Mucosa of stomach (tissue), 1 donor: Measurements from ENCODE around the gene ARPC4.

ENCODE experiments used
- H3K27me3 ChIP-seq: one replicate; pipeline ENCODE4 v1.7.0; 2013; ENCODE audit warnings: mild to moderate bottlenecking, low read length; ENCODE audit not compliant: control insufficient read depth, insufficient read depth
- H3K36me3 ChIP-seq: one replicate; pipeline ENCODE4 v1.7.0; 2013; ENCODE audit warnings: low read length; ENCODE audit not compliant: control insufficient read depth, insufficient read depth
- H3K4me1 ChIP-seq: one replicate; pipeline ENCODE4 v1.7.0; 2013; ENCODE audit warnings: mild to moderate bottlenecking, low read length; ENCODE audit not compliant: control insufficient read depth, insufficient read depth
- H3K4me3 ChIP-seq: one replicate; pipeline ENCODE4 v1.7.0; 2013; ENCODE audit warnings: low read length
- H3K9ac ChIP-seq: one replicate; pipeline ENCODE4 v1.7.0; 2013; ENCODE audit warnings: mild to moderate bottlenecking, low read length, moderate library complexity
- H3K9me3 ChIP-seq: one replicate; pipeline ENCODE4 v1.7.0; 2013; ENCODE audit warnings: mild to moderate bottlenecking, low read length, moderate library complexity; ENCODE audit not compliant: control insufficient read depth
- donor health status: Pancreatic carcinoma.

Gene ARPC4

GRCh38 chr3:9812870-9813483 is 20.1 kb downstream of the ARPC4 start:
- Histone ChIP-seq H3K4me1 (peaks cover 22% of the 10 kb centered on the region), H3K27me3 (no peaks in the 10 kb centered on the region), H3K36me3 (no peaks in the 10 kb centered on the region), H3K9ac (no peak overlapping the region), H3K9me3 (no peaks in the 10 kb centered on the region), H3K4me3 (no peak overlapping the region)

GRCh38 chr3:9815986-9816385 is 23.1 kb downstream of the ARPC4 start:
- Histone ChIP-seq H3K36me3 (no peaks in the 10 kb centered on the region), H3K4me3 (no peak overlapping the region), H3K9me3 (no peaks in the 10 kb centered on the region), H3K4me1 (peaks cover under 1% of the 10 kb centered on the region), H3K9ac (no peak overlapping the region), H3K27me3 (no peaks in the 10 kb centered on the region)

- Histone ChIP-seq H3K9me3 (no peaks in the 10 kb centered on the region), H3K4me3 (no peak overlapping the region), H3K9ac (no peak overlapping the region), H3K27me3 (no peaks in the 10 kb centered on the region), H3K4me1 (no peaks in the 10 kb centered on the region), H3K36me3 (no peaks in the 10 kb centered on the region)
These were observed 24.6 kb downstream of the ARPC4 start for GRCh38 chr3:9817436-9817835.

- Histone ChIP-seq H3K4me3 (no peak overlapping the region), H3K9me3 (no peaks in the 10 kb centered on the region), H3K9ac (no peak overlapping the region), H3K4me1 (no peaks in the 10 kb centered on the region), H3K36me3 (no peaks in the 10 kb centered on the region), H3K27me3 (no peaks in the 10 kb centered on the region)
These were observed 25.9 kb downstream of the ARPC4 start for GRCh38 chr3:9818666-9819335.

- no peak overlapping the region for H3K4me3 ChIP-seq
These were observed 27.7 kb downstream of the ARPC4 start for GRCh38 chr3:9820543-9820942.

GRCh38 chr3:9820946-9821345 is 28.1 kb downstream of the ARPC4 start:
- no peaks in the 10 kb centered on the region for H3K27me3 ChIP-seq

More at GRCh38 chr3:9820543-9820942, 27.7 kb downstream of the ARPC4 start:
- H3K9me3 ChIP-seq: no peaks in the 10 kb centered on the region
- no peaks in the 10 kb centered on the region for H3K27me3 ChIP-seq
- no peaks in the 10 kb centered on the region for H3K36me3 ChIP-seq
- H3K9ac ChIP-seq: no peak overlapping the region
- peaks cover 6% of the 10 kb centered on the region for H3K4me1 ChIP-seq

GRCh38 chr3:9825451-9826040 is 32.7 kb downstream of the ARPC4 start:
- H3K9me3 ChIP-seq: no peaks in the 10 kb centered on the region
- peaks cover 5% of the 10 kb centered on the region for H3K36me3 ChIP-seq
- no peaks in the 10 kb centered on the region for H3K27me3 ChIP-seq
- H3K4me3 ChIP-seq: no peak overlapping the region
- no peak overlapping the region for H3K9ac ChIP-seq
- H3K4me1 ChIP-seq: peaks cover 9% of the 10 kb centered on the region

More at GRCh38 chr3:9820946-9821345, 28.1 kb downstream of the ARPC4 start:
- Histone ChIP-seq H3K36me3 (no peaks in the 10 kb centered on the region), H3K4me3 (no peak overlapping the region), H3K4me1 (peaks cover 9% of the 10 kb centered on the region), H3K9ac (no peak overlapping the region), H3K9me3 (no peaks in the 10 kb centered on the region)

- Histone ChIP-seq H3K4me1 (peaks cover 9% of the 10 kb centered on the region), H3K9me3 (no peaks in the 10 kb centered on the region), H3K36me3 (peaks cover 5% of the 10 kb centered on the region), H3K4me3 (no peak overlapping the region), H3K9ac (no peak overlapping the region), H3K27me3 (no peaks in the 10 kb centered on the region)
These were observed 34.1 kb downstream of the ARPC4 start for GRCh38 chr3:9826815-9827573.

- Histone ChIP-seq H3K36me3 (peaks cover 13% of the 10 kb centered on the region), H3K4me1 (peaks cover 9% of the 10 kb centered on the region), H3K9me3 (no peaks in the 10 kb centered on the region), H3K27me3 (no peaks in the 10 kb centered on the region), H3K9ac (no peak overlapping the region), H3K4me3 (no peak overlapping the region)
These were observed 36.2 kb downstream of the ARPC4 start for GRCh38 chr3:9828801-9829755.

- H3K36me3 ChIP-seq: peaks cover 20% of the 10 kb centered on the region
- H3K27me3 ChIP-seq: no peaks in the 10 kb centered on the region
- no peaks in the 10 kb centered on the region for H3K4me1 ChIP-seq
- no peak overlapping the region for H3K9ac ChIP-seq
- H3K9me3 ChIP-seq: no peaks in the 10 kb centered on the region
- H3K4me3 ChIP-seq: no peak overlapping the region
These were observed 38.4 kb downstream of the ARPC4 start for GRCh38 chr3:9831253-9831652.

GRCh38 chr3:9833078-9833477 is 40.2 kb downstream of the ARPC4 start:
- H3K9me3 ChIP-seq: no peaks in the 10 kb centered on the region
- H3K4me1 ChIP-seq: no peaks in the 10 kb centered on the region
- no peak overlapping the region for H3K4me3 ChIP-seq
- H3K9ac ChIP-seq: no peak overlapping the region
- no peaks in the 10 kb centered on the region for H3K27me3 ChIP-seq
- peaks cover 20% of the 10 kb centered on the region for H3K36me3 ChIP-seq
